Neural cell (in vitro differentiated cells): Measurements from ENCODE around the gene GSK3B. TPM values are rescaled to one million over a fixed set of nuclear protein-coding genes. Genes with fewer than 3 reads are reported as not detected.

Experiments used
- H2AFZ ChIP-seq: fragments of 200-600, 300-800 bp; sonication (generic), shearing (Covaris generic); 2 replicates; pipeline ENCODE4 v1.6.0; 2014; ENCODE audit warnings: low read depth, mild to moderate bottlenecking, antibody characterized with exemption, low read length, moderate library complexity
- H3F3A ChIP-seq: fragments of 200-600 bp; shearing (Covaris generic); 2 replicates; pipeline ENCODE4 v1.6.1; 2016; ENCODE audit warnings: mild to moderate bottlenecking, moderate library complexity, mixed read lengths, antibody characterized with exemption, low read length; ENCODE audit not compliant: insufficient read depth, poor library complexity, severe bottlenecking
- H3K27ac ChIP-seq: fragments of 200-600, 300-800 bp; sonication (generic), shearing (Covaris generic); 2 replicates; pipeline ENCODE4 v1.5.1; 2014; ENCODE audit warnings: mild to moderate bottlenecking, low read length, moderate library complexity
- H3K27me3 ChIP-seq: fragments of 300-800, 200-600 bp; sonication (generic), shearing (Covaris generic); 2 replicates; pipeline ENCODE4 v1.6.0; 2014; ENCODE audit warnings: mild to moderate bottlenecking, low read depth, low read length, moderate library complexity; ENCODE audit not compliant: insufficient read depth
- H3K36me3 ChIP-seq: fragments of 300-800, 200-600 bp; sonication (generic), shearing (Covaris generic); 2 replicates; pipeline ENCODE4 v1.5.1; 2014; ENCODE audit warnings: mild to moderate bottlenecking, antibody characterized with exemption, low read length, moderate library complexity; ENCODE audit not compliant: insufficient read depth
- H3K4me2 ChIP-seq: fragments of 300-800, 200-600 bp; sonication (generic), shearing (Covaris generic); 2 replicates; pipeline ENCODE4 v1.6.0; 2014; ENCODE audit warnings: mild to moderate bottlenecking, low read length
- H3K4me3 ChIP-seq: fragments of 300-800, 200-600 bp; sonication (generic), shearing (Covaris generic); 2 replicates; pipeline ENCODE4 v1.5.1; 2014; ENCODE audit warnings: mild to moderate bottlenecking, low read length, moderate library complexity
- H3K79me2 ChIP-seq: fragments of 200-600 bp; shearing (Covaris generic); replicated peaks from 2 replicates; pipeline ENCODE4 v1.6.0; 2014; ENCODE audit warnings: mild to moderate bottlenecking, low read length, moderate library complexity; ENCODE audit not compliant: insufficient read depth
- H3K9ac ChIP-seq: fragments of 300-800, 200-600 bp; sonication (generic), shearing (Covaris generic); 2 replicates; pipeline ENCODE4 v1.6.1; 2016; ENCODE audit warnings: mild to moderate bottlenecking, low read length, mixed read lengths
- H3K9me2 ChIP-seq: fragments of 200-600 bp; shearing (Covaris generic); 2 replicates; pipeline ENCODE4 v1.6.1; 2016; ENCODE audit warnings: mild to moderate bottlenecking, low read length, mixed read lengths; ENCODE audit not compliant: insufficient read depth
- H3K9me3 ChIP-seq: fragments of 200-600, 300-800 bp; sonication (generic), shearing (Covaris generic); 2 replicates; pipeline ENCODE4 v1.6.1; 2016; ENCODE audit warnings: mild to moderate bottlenecking, mixed run types, low read length, moderate library complexity, mixed read lengths
- H4K20me1 ChIP-seq: fragments of 200-600 bp; shearing (Covaris generic); 2 replicates; pipeline ENCODE4 v1.6.1; 2016; ENCODE audit warnings: mild to moderate bottlenecking, mixed run types; ENCODE audit not compliant: insufficient read depth
- EP300 ChIP-seq: fragments of 450-650 bp; conservative IDR thresholded peaks from 2 replicates; pipeline ENCODE4 v1.6.1; 2014; ENCODE audit warnings: antibody characterized with exemption, mild to moderate bottlenecking, moderate library complexity; ENCODE audit not compliant: poor library complexity, severe bottlenecking
- EZH2 ChIP-seq: fragments of 200-600, 300-800 bp; shearing (Covaris generic), sonication (generic); IDR thresholded peaks from 2 replicates; pipeline ENCODE4 v1.6.1; 2014; ENCODE audit warnings: antibody characterized with exemption, low read length, borderline replicate concordance, mild to moderate bottlenecking; ENCODE audit not compliant: insufficient read depth, poor library complexity, severe bottlenecking
- MXI1 ChIP-seq: fragments of 450-650 bp; conservative IDR thresholded peaks from 2 replicates; pipeline ENCODE4 v1.6.1; 2014; ENCODE audit warnings: antibody characterized with exemption, mild to moderate bottlenecking; ENCODE audit not compliant: poor library complexity, severe bottlenecking
- POLR2AphosphoS5 ChIP-seq: IDR thresholded peaks from 2 replicates; pipeline ENCODE4 v1.6.1; 2012
- RAD21 ChIP-seq: fragments of 450-650 bp; conservative IDR thresholded peaks from 2 replicates; pipeline ENCODE4 v1.6.1; 2014; ENCODE audit warnings: antibody characterized with exemption, mild to moderate bottlenecking, moderate library complexity
- SMC3 ChIP-seq: fragments of 450-650 bp; conservative IDR thresholded peaks from 2 replicates; pipeline ENCODE4 v1.6.1; 2014; ENCODE audit warnings: antibody characterized with exemption, mild to moderate bottlenecking, moderate library complexity; ENCODE audit not compliant: poor library complexity
- TAF1 ChIP-seq: IDR thresholded peaks from 2 replicates; pipeline ENCODE4 v1.6.1; 2012; ENCODE audit warnings: low read depth
- polyA plus RNA-seq: library from polyadenylated mRNA; depleted of rRNA; stranded (reverse); fragments of >200 nt; gene quantifications from 2 replicates; pipeline ENCODE4 v1.2.3, GENCODE V29; 2014
- TF ChIP-seq, protein P1 (sequence below): IDR thresholded peaks from 2 replicates; pipeline ENCODE4 v1.6.1; 2012; ENCODE audit warnings: borderline replicate concordance
- TF ChIP-seq, protein P2 (sequence below): fragments of 450-650 bp; IDR thresholded peaks from 2 replicates; pipeline ENCODE4 v1.5.1; 2014; ENCODE audit warnings: antibody characterized with exemption, mild to moderate bottlenecking, moderate library complexity; ENCODE audit not compliant: poor library complexity, severe bottlenecking

Gene GSK3B
- polyA plus RNA-seq, 1 donor from 2014 or later, result 48.5 TPM

DNA sequence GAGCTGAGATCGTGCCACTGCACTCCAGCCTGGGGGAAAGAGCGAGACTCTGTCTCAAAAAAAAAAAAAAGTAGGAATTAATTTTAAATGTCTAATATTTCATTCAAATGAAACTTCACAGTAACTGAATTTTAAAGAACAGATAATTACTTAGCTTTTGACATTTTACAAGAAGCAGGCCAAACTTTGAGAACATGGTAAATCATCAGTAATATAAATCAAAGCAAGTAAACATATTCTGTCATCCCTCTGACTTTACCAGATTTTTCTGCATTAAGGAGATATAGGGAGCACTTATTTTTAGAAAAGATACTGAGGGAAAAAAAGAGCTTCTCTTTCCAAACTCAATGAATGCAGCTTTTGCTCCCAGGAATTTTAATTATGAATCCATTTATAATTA lies 275.3 kb downstream of the GSK3B start:
- Histone ChIP-seq H4K20me1 (no peaks in the 10 kb centered on the region), H3K27ac (no peak overlapping the region), H3F3A (no peaks in the 10 kb centered on the region), H3K9me2 (no peaks in the 10 kb centered on the region), H2AFZ (no peak overlapping the region), H3K79me2 (no peaks in the 10 kb centered on the region), H3K27me3 (no peaks in the 10 kb centered on the region), H3K36me3 (no peaks in the 10 kb centered on the region), H3K9ac (no peak overlapping the region), H3K4me3 (no peak overlapping the region), H3K4me2 (no peak overlapping the region), H3K9me3 (no peaks in the 10 kb centered on the region)
- TF ChIP-seq POLR2AphosphoS5 (no peak), EZH2 (no peak), MXI1 (no peak), TAF1 (no peak), SMC3 (no peak), RAD21 (no peak), EP300 (no peak)
- TF ChIP-seq, protein P1, sequence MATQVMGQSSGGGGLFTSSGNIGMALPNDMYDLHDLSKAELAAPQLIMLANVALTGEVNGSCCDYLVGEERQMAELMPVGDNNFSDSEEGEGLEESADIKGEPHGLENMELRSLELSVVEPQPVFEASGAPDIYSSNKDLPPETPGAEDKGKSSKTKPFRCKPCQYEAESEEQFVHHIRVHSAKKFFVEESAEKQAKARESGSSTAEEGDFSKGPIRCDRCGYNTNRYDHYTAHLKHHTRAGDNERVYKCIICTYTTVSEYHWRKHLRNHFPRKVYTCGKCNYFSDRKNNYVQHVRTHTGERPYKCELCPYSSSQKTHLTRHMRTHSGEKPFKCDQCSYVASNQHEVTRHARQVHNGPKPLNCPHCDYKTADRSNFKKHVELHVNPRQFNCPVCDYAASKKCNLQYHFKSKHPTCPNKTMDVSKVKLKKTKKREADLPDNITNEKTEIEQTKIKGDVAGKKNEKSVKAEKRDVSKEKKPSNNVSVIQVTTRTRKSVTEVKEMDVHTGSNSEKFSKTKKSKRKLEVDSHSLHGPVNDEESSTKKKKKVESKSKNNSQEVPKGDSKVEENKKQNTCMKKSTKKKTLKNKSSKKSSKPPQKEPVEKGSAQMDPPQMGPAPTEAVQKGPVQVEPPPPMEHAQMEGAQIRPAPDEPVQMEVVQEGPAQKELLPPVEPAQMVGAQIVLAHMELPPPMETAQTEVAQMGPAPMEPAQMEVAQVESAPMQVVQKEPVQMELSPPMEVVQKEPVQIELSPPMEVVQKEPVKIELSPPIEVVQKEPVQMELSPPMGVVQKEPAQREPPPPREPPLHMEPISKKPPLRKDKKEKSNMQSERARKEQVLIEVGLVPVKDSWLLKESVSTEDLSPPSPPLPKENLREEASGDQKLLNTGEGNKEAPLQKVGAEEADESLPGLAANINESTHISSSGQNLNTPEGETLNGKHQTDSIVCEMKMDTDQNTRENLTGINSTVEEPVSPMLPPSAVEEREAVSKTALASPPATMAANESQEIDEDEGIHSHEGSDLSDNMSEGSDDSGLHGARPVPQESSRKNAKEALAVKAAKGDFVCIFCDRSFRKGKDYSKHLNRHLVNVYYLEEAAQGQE, result no peak

DNA sequence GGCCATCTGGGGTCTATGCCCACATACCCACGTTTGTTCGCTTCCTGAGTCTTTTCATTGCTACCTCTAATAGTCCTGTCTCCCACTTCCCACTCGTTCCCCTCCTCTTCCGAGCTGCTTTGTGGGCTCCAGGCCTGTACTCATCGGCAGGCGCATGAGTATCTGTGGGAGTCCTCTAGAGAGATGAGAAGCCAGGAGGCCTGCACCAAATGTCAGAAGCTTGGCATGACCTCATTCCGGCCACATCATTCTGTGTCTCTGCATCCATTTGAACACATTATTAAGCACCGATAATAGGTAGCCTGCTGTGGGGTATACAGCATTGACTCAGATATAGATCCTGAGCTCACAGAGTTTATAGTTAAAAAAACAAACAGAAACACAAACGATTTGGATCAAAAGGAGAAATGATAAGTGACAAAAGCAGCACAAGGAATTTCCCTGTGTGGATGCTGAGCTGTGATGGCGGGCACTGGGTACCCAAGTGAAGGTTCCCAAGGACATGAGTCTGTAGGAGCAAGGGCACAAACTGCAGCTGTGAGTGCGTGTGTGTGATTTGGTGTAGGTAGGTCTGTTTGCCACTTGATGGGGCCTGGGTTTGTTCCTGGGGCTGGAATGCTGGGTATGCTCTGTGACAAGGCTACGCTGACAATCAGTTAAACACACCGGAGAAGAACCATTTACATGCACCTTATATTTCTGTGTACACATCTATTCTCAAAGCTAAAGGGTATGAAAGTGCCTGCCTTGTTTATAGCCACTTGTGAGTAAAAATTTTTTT lies 276.5 kb downstream of the GSK3B start:
- Histone ChIP-seq H3K9me2 (no peaks in the 10 kb centered on the region), H3K9me3 (no peaks in the 10 kb centered on the region), H2AFZ (no peak overlapping the region), H4K20me1 (no peaks in the 10 kb centered on the region), H3K27me3 (no peaks in the 10 kb centered on the region), H3K9ac (no peak overlapping the region), H3K4me3 (no peak overlapping the region), H3K79me2 (no peaks in the 10 kb centered on the region), H3K27ac (no peak overlapping the region), H3K4me2 (no peak overlapping the region), H3F3A (no peaks in the 10 kb centered on the region), H3K36me3 (no peaks in the 10 kb centered on the region)
- TF ChIP-seq POLR2AphosphoS5, result no peak

DNA sequence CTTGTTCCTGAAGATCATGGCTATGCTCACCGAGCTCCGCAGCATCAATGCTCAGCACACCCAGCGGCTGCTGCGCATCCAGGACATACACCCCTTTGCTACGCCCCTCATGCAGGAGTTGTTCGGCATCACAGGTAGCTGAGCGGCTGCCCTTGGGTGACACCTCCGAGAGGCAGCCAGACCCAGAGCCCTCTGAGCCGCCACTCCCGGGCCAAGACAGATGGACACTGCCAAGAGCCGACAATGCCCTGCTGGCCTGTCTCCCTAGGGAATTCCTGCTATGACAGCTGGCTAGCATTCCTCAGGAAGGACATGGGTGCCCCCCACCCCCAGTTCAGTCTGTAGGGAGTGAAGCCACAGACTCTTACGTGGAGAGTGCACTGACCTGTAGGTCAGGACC lies 277.2 kb downstream of the GSK3B start:
- no peaks in the 10 kb centered on the region for H3K9me3 ChIP-seq
- H3K36me3 ChIP-seq, result no peaks in the 10 kb centered on the region
- no peak overlapping the region for H3K4me2 ChIP-seq
- no peak overlapping the region for H3K27ac ChIP-seq
- H3K4me3 ChIP-seq, result no peak overlapping the region
- no peaks in the 10 kb centered on the region for H3F3A ChIP-seq
- TF ChIP-seq EZH2 (no peak), SMC3 (no peak), TAF1 (no peak), EP300 (no peak), RAD21 (no peak), POLR2AphosphoS5 (no peak), MXI1 (no peak)
- TF ChIP-seq, protein P2, sequence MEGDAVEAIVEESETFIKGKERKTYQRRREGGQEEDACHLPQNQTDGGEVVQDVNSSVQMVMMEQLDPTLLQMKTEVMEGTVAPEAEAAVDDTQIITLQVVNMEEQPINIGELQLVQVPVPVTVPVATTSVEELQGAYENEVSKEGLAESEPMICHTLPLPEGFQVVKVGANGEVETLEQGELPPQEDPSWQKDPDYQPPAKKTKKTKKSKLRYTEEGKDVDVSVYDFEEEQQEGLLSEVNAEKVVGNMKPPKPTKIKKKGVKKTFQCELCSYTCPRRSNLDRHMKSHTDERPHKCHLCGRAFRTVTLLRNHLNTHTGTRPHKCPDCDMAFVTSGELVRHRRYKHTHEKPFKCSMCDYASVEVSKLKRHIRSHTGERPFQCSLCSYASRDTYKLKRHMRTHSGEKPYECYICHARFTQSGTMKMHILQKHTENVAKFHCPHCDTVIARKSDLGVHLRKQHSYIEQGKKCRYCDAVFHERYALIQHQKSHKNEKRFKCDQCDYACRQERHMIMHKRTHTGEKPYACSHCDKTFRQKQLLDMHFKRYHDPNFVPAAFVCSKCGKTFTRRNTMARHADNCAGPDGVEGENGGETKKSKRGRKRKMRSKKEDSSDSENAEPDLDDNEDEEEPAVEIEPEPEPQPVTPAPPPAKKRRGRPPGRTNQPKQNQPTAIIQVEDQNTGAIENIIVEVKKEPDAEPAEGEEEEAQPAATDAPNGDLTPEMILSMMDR, result no peak
- TF ChIP-seq, protein P1, result no peak
- H4K20me1 ChIP-seq, result no peaks in the 10 kb centered on the region
- H3K9me2 ChIP-seq, result no peaks in the 10 kb centered on the region
- no peaks in the 10 kb centered on the region for H3K79me2 ChIP-seq
- H3K9ac ChIP-seq, result no peak overlapping the region
- H2AFZ ChIP-seq, result no peak overlapping the region
- no peaks in the 10 kb centered on the region for H3K27me3 ChIP-seq
